Gastrocnemius medialis (tissue), 4 donors: ENCODE measurements around the gene CACNA1D.

Source experiments
- CTCF ChIP-seq, 5 experiments: fragments of 450-650 bp in 3 of 5; fragments of 200-600 bp in 2 of 5; sonication (generic) in 2 of 5; IDR thresholded peaks in 4 of 5; conservative IDR thresholded peaks in 1 of 5; 1 replicate in 4 of 5; 2 replicates in 1 of 5; pipeline ENCODE4 v1.5.1; 2016 to 2019; ENCODE audit warnings: antibody characterized with exemption in 5 of 5, mild to moderate bottlenecking in 3 of 5, moderate library complexity in 3 of 5
- POLR2A ChIP-seq, 2 donors: fragments of 450-650 bp; IDR thresholded peaks; one replicate each; pipeline ENCODE4 v1.6.1; 2017; ENCODE audit warnings: antibody characterized with exemption in 2 of 2, mild to moderate bottlenecking in 2 of 2, moderate library complexity in 2 of 2

GRCh38 chr3:53747559-53747958 is 253.1 kb downstream of the CACNA1D start:
- no peak for TF ChIP-seq POLR2A (IDR thresholded peaks at IDR 0.05)
- TF ChIP-seq CTCF (IDR thresholded peaks at IDR 0.05 in 4 of 5, conservative IDR thresholded peaks at IDR 0.05 in 1 of 5), result no peak
